Measurements from ENCODE around the gene ENOPH1. TPM values are rescaled to one million over a fixed set of nuclear protein-coding genes. Genes with fewer than 3 reads are reported as not detected.

ENOPH1 gene
- total RNA-seq (2022; extraction: Qiagen RNA extraction): 27.7 to 31.2 TPM (median 29.8 TPM) in 5 replicates

DNA sequence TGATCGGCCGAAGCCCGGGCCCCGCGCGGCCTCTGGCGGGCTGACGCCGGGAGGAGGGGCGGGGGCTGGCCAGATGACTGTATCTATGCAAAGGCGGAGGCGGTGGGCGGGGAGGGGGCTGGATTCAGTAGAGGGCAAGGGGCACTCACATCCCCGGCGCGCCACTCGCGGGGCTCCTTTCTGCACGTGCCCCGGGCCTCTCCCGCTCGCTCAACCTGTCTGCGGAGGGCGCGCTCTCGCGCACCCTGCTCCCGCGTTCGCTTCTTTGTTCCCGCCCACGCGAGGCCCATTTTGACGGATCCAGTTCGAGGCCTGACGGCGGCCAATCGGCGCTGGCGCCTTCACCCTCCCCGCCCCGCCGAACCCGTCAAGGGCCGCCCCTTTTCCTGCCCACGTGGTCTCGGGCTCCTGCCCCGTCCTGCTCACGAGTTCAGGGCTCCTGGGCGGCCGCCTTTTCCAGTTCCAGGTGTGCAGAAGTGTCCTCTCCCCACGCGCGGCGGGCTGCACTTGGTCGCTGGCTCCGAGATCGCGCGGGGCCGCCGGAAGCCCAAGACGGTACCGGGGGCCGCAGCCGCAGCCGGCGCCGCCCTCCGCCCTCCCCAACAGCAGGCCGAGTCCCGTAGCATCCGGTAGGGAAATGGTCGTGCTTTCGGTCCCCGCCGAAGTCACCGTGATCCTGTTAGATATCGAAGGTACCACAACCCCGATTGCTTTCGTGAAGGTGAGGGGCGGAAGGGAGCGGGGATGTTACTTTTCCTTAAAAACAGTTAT, at the start of gene ENOPH1, which contains the start of gene HNRNPDL:
ENOPH1 (plus strand) TSS at position 398 of the 771 bp plus-strand sequence; CDS start at position 638, 240 bp downstream.
HNRNPDL (minus strand) TSS at position 270 of the 771 bp plus-strand sequence. CDS start 772 bp downstream, outside the sequence.

Other genes with a start within 250 kb of the ENOPH1 start
- 230 to 330 TPM (median 232 TPM) in 5 replicates for gene HNRNPD, start 56.6 kb upstream of the ENOPH1 start, total RNA-seq (2022; extraction: Qiagen RNA extraction)
- gene HNRNPDL, start 128 bp upstream of the ENOPH1 start, total RNA-seq (2022; extraction: Qiagen RNA extraction): 230 to 388 TPM (median 275 TPM) in 5 replicates
- 0.53 to 1.4 TPM (median 1.0 TPM) in 5 replicates for gene TMEM150C, start 131.4 kb downstream of the ENOPH1 start, total RNA-seq (2022; extraction: Qiagen RNA extraction)

Measured in A549 treated with Mapracorat at 1 μM for 4 hours (cell line).